ENCODE results near the gene NOSIP. TPM values are rescaled to one million over a fixed set of nuclear protein-coding genes. Genes with fewer than 3 reads are reported as not detected.
"Not testable (repeated sequence)": the region's sequence is repeated elsewhere in the genome, so short reads cannot be mapped to it uniquely, and the experiment has no call there.

NOSIP gene
- 64.8 and 67.1 TPM in 2 replicates for total RNA-seq

GRCh38 chr19:49580264-49581006, at the start of gene NOSIP:
NOSIP (minus strand) TSS chr19:49580556; CDS start chr19:49560691, 19,865 bp downstream.
- Mint-ChIP-seq H3K4me1 (ENCODE audit: low read depth) (peaks cover 17% of the 10 kb centered on the region), H3K36me3 (ENCODE audit: low read depth) (peaks cover 9% of the 10 kb centered on the region), H3K9me3 (no peaks in the 10 kb centered on the region), H3K27me3 (ENCODE audit: low read depth) (no peaks in the 10 kb centered on the region), H3K27ac (peak within 1 kb of the TSS; percentile 87), H3K4me3 (ENCODE audit: low read depth) (peak within 1 kb of the TSS; percentile 94)
- intact Hi-C loops (cut with micrococcal nuclease): loop anchor here (1.0 kb wide), 1 partner anchor 13 kb away; no protein-coding TSS in a partner anchor
- peak; percentile 93 for DNase-seq (ENCODE audit: low spot score)

DNA sequence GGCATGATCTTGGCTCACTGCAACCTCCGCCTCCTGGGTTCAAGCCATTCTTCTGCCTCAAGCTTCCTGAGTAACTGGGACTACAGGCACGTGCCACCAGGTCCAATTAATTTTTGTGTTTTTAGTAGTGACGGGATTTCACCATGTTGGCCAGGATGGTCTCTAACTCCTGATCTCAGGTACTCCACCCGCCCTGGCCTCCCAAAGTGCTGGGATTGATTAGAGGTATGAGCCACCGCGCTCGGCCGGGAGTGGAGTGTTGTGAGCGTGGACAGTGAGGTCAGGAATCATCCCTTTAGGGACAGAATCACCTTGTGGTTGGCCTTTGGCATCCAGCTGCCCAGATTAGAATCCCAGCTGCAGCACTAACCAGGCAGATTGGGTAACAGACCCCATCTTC, 49.3 kb upstream of the NOSIP start:
- no peaks in the 10 kb centered on the region for H3K9me3 Mint-ChIP-seq
- DNase-seq (ENCODE audit: low spot score): no peak
- no peaks in the 10 kb centered on the region for H3K27me3 Mint-ChIP-seq (ENCODE audit: low read depth)
- no peaks in the 10 kb centered on the region for H3K4me1 Mint-ChIP-seq (ENCODE audit: low read depth)
- peaks cover 15% of the 10 kb centered on the region for H3K36me3 Mint-ChIP-seq (ENCODE audit: low read depth)
- H3K4me3 Mint-ChIP-seq (ENCODE audit: low read depth): no peak overlapping the region
- H3K27ac Mint-ChIP-seq: no peak overlapping the region
- intact Hi-C loops (cut with micrococcal nuclease): no loop called here

DNA sequence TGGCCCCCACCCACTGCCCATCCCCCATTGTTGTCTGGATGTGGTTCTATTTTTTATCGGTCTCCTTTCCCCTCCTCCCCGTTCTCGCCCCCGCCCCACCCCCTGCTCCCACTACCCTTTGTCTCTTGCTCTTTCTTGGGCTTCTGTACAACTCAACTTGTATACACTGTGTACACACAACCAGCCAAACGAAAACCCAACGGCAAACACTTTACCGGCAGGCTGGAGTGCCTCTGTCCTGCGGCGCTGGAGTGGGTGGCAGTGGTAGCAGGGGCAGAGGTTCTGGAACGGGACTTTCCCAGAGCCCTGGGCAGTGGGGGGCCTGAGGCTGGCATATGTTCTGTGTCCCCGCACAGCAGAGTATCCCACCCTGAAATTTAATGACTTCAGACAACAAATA, 45.9 kb upstream of the NOSIP start:
- no peaks in the 10 kb centered on the region for H3K9me3 Mint-ChIP-seq
- H3K4me3 Mint-ChIP-seq (ENCODE audit: low read depth): no peak overlapping the region
- DNase-seq (ENCODE audit: low spot score): no peak
- intact Hi-C loops (cut with micrococcal nuclease): no loop called here
- peaks cover 42% of the 10 kb centered on the region for H3K36me3 Mint-ChIP-seq (ENCODE audit: low read depth)
- no peak overlapping the region for H3K27ac Mint-ChIP-seq
- H3K4me1 Mint-ChIP-seq (ENCODE audit: low read depth): no peaks in the 10 kb centered on the region
- H3K27me3 Mint-ChIP-seq (ENCODE audit: low read depth): no peaks in the 10 kb centered on the region

GRCh38 chr19:49624967-49625910, 44.9 kb upstream of the NOSIP start:
- DNase-seq (ENCODE audit: low spot score): no peak
- Mint-ChIP-seq H3K27me3 (ENCODE audit: low read depth) (no peaks in the 10 kb centered on the region), H3K9me3 (no peaks in the 10 kb centered on the region), H3K36me3 (ENCODE audit: low read depth) (peaks cover 45% of the 10 kb centered on the region), H3K27ac (no peak overlapping the region), H3K4me3 (ENCODE audit: low read depth) (no peak overlapping the region), H3K4me1 (ENCODE audit: low read depth) (no peaks in the 10 kb centered on the region)
- intact Hi-C loops (cut with micrococcal nuclease): no loop called here

GRCh38 chr19:49617860-49618259, 37.5 kb upstream of the NOSIP start:
- H3K9me3 Mint-ChIP-seq; H3K27me3 Mint-ChIP-seq (ENCODE audit: low read depth); H3K4me3 Mint-ChIP-seq (ENCODE audit: low read depth); DNase-seq (ENCODE audit: low spot score); intact Hi-C loops (cut with micrococcal nuclease); H3K4me1 Mint-ChIP-seq (ENCODE audit: low read depth); H3K27ac Mint-ChIP-seq: not testable (repeated sequence)
- peaks cover 72% of the 10 kb centered on the region for H3K36me3 Mint-ChIP-seq (ENCODE audit: low read depth)

GRCh38 chr19:49616945-49617344, 36.6 kb upstream of the NOSIP start:
- H3K36me3 Mint-ChIP-seq (ENCODE audit: low read depth): peaks cover 72% of the 10 kb centered on the region
- no peak overlapping the region for H3K27ac Mint-ChIP-seq
- H3K27me3 Mint-ChIP-seq (ENCODE audit: low read depth): no peaks in the 10 kb centered on the region
- no peak overlapping the region for H3K4me3 Mint-ChIP-seq (ENCODE audit: low read depth)
- no peaks in the 10 kb centered on the region for H3K9me3 Mint-ChIP-seq
- peaks cover 6% of the 10 kb centered on the region for H3K4me1 Mint-ChIP-seq (ENCODE audit: low read depth)
- DNase-seq (ENCODE audit: low spot score): no peak
- intact Hi-C loops (cut with micrococcal nuclease): no loop called here

- Mint-ChIP-seq H3K4me3 (ENCODE audit: low read depth) (no peak overlapping the region), H3K36me3 (ENCODE audit: low read depth) (peaks cover 68% of the 10 kb centered on the region), H3K9me3 (no peaks in the 10 kb centered on the region), H3K4me1 (ENCODE audit: low read depth) (peaks cover 6% of the 10 kb centered on the region), H3K27me3 (ENCODE audit: low read depth) (no peaks in the 10 kb centered on the region), H3K27ac (no peak overlapping the region)
- DNase-seq (ENCODE audit: low spot score): no peak
- intact Hi-C loops (cut with micrococcal nuclease): no loop called here
These were observed 36.2 kb upstream of the NOSIP start for GRCh38 chr19:49616532-49616931.

GRCh38 chr19:49615861-49616260, 35.5 kb upstream of the NOSIP start:
- H3K9me3 Mint-ChIP-seq: no peaks in the 10 kb centered on the region
- H3K4me3 Mint-ChIP-seq (ENCODE audit: low read depth): no peak overlapping the region
- intact Hi-C loops (cut with micrococcal nuclease): no loop called here
- no peak for DNase-seq (ENCODE audit: low spot score)
- no peaks in the 10 kb centered on the region for H3K27me3 Mint-ChIP-seq (ENCODE audit: low read depth)
- no peak overlapping the region for H3K27ac Mint-ChIP-seq
- peaks cover 6% of the 10 kb centered on the region for H3K4me1 Mint-ChIP-seq (ENCODE audit: low read depth)
- peaks cover 65% of the 10 kb centered on the region for H3K36me3 Mint-ChIP-seq (ENCODE audit: low read depth)

- no peak for DNase-seq (ENCODE audit: low spot score)
- H3K9me3 Mint-ChIP-seq: no peaks in the 10 kb centered on the region
- peak overlapping the region; percentile 88 for H3K27ac Mint-ChIP-seq
- H3K27me3 Mint-ChIP-seq (ENCODE audit: low read depth): no peaks in the 10 kb centered on the region
- H3K4me1 Mint-ChIP-seq (ENCODE audit: low read depth): peaks cover 6% of the 10 kb centered on the region
- peak overlapping the region; percentile 2 for H3K4me3 Mint-ChIP-seq (ENCODE audit: low read depth)
- intact Hi-C loops (cut with micrococcal nuclease): no loop called here
- H3K36me3 Mint-ChIP-seq (ENCODE audit: low read depth): peaks cover 63% of the 10 kb centered on the region
These were observed 33.9 kb upstream of the NOSIP start for GRCh38 chr19:49614096-49614833.

DNA sequence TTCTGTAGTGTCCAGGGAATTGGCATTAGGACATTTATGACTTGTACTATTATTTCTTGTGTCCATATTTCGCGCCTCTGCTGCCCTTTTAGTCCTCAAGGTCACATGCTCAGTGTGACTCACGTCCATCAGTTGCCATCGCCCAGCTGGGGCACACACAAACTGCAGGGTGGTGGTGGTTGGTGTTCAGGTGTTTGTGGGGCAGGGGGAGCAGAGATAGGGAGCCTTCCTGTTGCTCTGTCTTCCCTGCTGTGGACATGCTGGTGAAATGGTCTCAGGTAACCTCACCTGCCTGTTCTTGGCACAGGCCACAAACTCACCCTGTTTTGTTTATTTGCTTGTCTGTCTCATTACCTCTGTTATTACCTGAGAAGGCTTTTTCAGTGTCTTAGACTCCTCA, 33.0 kb upstream of the NOSIP start:
- H3K27ac Mint-ChIP-seq: no peak overlapping the region
- no peak for DNase-seq (ENCODE audit: low spot score)
- H3K27me3 Mint-ChIP-seq (ENCODE audit: low read depth): no peaks in the 10 kb centered on the region
- no peaks in the 10 kb centered on the region for H3K9me3 Mint-ChIP-seq
- H3K4me1 Mint-ChIP-seq (ENCODE audit: low read depth): peaks cover 6% of the 10 kb centered on the region
- H3K36me3 Mint-ChIP-seq (ENCODE audit: low read depth): peaks cover 57% of the 10 kb centered on the region
- H3K4me3 Mint-ChIP-seq (ENCODE audit: low read depth): no peak overlapping the region
- intact Hi-C loops (cut with micrococcal nuclease): no loop called here

DNA sequence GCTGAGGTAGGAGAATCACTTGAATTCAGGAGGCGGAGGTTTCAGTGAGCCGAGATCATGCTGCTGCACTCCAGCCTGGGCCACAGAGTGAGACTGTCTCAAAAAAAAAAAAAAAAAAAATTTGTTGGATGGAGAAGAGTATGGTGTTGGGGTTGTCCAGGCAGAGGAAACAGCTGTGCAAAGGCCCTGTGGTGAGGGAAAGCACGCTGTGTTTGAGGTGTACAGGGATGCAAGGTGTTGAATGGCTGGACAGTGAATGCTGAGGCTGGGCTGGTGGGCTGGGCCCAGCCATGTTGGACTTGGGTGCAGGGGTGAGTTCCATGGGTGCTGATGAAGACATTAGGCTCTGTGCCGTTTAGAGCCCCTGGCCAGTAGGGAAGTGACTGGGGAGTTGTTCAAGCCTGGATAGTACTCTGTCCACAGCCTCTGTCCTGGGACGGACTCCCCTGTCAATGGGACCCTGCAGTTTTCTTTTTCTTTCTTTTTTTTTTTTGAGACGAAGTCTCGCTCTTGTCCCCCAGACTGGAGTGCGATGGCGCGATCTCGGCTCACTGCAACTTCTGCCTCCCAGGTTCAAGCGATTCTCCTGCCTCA, 29.2 kb upstream of the NOSIP start:
- peaks cover 6% of the 10 kb centered on the region for H3K4me1 Mint-ChIP-seq (ENCODE audit: low read depth)
- H3K9me3 Mint-ChIP-seq: no peaks in the 10 kb centered on the region
- H3K36me3 Mint-ChIP-seq (ENCODE audit: low read depth): peaks cover 27% of the 10 kb centered on the region
- H3K4me3 Mint-ChIP-seq (ENCODE audit: low read depth): no peak overlapping the region
- no peak for DNase-seq (ENCODE audit: low spot score)
- H3K27ac Mint-ChIP-seq: no peak overlapping the region
- no peaks in the 10 kb centered on the region for H3K27me3 Mint-ChIP-seq (ENCODE audit: low read depth)
- intact Hi-C loops (cut with micrococcal nuclease): no loop called here

DNA sequence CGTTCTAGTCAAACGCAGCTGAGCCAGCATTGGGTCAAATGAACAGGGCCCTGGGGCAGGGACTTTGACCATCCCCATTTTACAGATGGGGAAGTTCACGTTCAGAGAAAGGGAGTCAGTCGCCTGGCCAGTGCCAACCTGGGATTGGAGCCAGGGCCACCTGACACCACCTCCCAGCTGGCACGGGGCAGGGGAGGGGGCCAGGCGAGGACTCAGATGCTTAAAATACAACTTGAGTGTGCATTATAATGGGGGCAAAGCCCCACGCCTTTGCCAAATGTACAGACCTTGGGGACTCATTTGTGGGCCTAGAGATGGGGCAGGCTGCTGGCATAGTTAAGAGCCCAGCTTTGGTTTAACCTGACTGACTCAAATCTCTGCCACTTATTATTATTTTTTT, 25.2 kb upstream of the NOSIP start:
- Mint-ChIP-seq H3K27me3 (ENCODE audit: low read depth) (no peaks in the 10 kb centered on the region), H3K36me3 (ENCODE audit: low read depth) (peaks cover 37% of the 10 kb centered on the region), H3K27ac (no peak overlapping the region), H3K4me1 (ENCODE audit: low read depth) (peaks cover 2% of the 10 kb centered on the region), H3K9me3 (no peaks in the 10 kb centered on the region), H3K4me3 (ENCODE audit: low read depth) (no peak overlapping the region)
- intact Hi-C loops (cut with micrococcal nuclease): no loop called here
- DNase-seq (ENCODE audit: low spot score): no peak

All from activated T-helper 2 cell treated with anti-CD3 and anti-CD28 coated beads, Interferon-gamma antibody, Interleukin-2, Interleukin-4, amounts not matched to agents 10 μg/mL and 5 μg/mL and 100 μg/mL, durations not matched to agents 14 hours and 24 hours and 36 hours (primary cell).